ENCODE data around the gene CNN1. TPM values are rescaled to one million over a fixed set of nuclear protein-coding genes. Genes with fewer than 3 reads are reported as not detected.

The CNN1 gene
- total and polyA plus RNA-seq, 2 of the 13 experiments (the other 11 are each of a cell fraction or from before 2014, with no cell fraction given), result 0.70 to 1.1 TPM

- 0 out of 2 replicates have a peak, but pooled peaks have one; percentile 18 for TF ChIP-seq HOXA9 (CRISPR knock-in tag; IDR thresholded peaks at IDR 0.05; ENCODE audit: borderline replicate concordance)
- TF ChIP-seq HIVEP1 (CRISPR knock-in tag; IDR thresholded peaks at IDR 0.05), result peak; percentile 83
- TF ChIP-seq SRSF1 (optimal IDR thresholded peaks at IDR 0.05; ENCODE audit: low read depth, low read length), result peak; percentile 78
- TF ChIP-seq HCFC1 (IDR thresholded peaks at IDR 0.05; ENCODE audit: low read depth, low read length), result 0 out of 2 replicates have a peak, but pooled peaks have one; percentile 13
- TF ChIP-seq, protein P1, sequence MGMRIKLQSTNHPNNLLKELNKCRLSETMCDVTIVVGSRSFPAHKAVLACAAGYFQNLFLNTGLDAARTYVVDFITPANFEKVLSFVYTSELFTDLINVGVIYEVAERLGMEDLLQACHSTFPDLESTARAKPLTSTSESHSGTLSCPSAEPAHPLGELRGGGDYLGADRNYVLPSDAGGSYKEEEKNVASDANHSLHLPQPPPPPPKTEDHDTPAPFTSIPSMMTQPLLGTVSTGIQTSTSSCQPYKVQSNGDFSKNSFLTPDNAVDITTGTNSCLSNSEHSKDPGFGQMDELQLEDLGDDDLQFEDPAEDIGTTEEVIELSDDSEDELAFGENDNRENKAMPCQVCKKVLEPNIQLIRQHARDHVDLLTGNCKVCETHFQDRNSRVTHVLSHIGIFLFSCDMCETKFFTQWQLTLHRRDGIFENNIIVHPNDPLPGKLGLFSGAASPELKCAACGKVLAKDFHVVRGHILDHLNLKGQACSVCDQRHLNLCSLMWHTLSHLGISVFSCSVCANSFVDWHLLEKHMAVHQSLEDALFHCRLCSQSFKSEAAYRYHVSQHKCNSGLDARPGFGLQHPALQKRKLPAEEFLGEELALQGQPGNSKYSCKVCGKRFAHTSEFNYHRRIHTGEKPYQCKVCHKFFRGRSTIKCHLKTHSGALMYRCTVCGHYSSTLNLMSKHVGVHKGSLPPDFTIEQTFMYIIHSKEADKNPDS (CRISPR knock-in tag; IDR thresholded peaks at IDR 0.05), result no peak
- TF ChIP-seq, protein P2, sequence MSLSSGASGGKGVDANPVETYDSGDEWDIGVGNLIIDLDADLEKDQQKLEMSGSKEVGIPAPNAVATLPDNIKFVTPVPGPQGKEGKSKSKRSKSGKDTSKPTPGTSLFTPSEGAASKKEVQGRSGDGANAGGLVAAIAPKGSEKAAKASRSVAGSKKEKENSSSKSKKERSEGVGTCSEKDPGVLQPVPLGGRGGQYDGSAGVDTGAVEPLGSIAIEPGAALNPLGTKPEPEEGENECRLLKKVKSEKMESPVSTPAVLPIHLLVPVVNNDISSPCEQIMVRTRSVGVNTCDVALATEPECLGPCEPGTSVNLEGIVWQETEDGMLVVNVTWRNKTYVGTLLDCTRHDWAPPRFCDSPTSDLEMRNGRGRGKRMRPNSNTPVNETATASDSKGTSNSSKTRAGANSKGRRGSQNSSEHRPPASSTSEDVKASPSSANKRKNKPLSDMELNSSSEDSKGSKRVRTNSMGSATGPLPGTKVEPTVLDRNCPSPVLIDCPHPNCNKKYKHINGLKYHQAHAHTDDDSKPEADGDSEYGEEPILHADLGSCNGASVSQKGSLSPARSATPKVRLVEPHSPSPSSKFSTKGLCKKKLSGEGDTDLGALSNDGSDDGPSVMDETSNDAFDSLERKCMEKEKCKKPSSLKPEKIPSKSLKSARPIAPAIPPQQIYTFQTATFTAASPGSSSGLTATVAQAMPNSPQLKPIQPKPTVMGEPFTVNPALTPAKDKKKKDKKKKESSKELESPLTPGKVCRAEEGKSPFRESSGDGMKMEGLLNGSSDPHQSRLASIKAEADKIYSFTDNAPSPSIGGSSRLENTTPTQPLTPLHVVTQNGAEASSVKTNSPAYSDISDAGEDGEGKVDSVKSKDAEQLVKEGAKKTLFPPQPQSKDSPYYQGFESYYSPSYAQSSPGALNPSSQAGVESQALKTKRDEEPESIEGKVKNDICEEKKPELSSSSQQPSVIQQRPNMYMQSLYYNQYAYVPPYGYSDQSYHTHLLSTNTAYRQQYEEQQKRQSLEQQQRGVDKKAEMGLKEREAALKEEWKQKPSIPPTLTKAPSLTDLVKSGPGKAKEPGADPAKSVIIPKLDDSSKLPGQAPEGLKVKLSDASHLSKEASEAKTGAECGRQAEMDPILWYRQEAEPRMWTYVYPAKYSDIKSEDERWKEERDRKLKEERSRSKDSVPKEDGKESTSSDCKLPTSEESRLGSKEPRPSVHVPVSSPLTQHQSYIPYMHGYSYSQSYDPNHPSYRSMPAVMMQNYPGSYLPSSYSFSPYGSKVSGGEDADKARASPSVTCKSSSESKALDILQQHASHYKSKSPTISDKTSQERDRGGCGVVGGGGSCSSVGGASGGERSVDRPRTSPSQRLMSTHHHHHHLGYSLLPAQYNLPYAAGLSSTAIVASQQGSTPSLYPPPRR (CRISPR knock-in tag; IDR thresholded peaks at IDR 0.05; ENCODE audit: borderline replicate concordance), result 0 out of 2 replicates have a peak, but pooled peaks have one; percentile 30
- TF ChIP-seq ZNF264 (CRISPR knock-in tag; IDR thresholded peaks at IDR 0.05), result peak; percentile 57; the same call in 1 of the 2 replicates
- peak; percentile 46 for TF ChIP-seq ZNF18 (CRISPR knock-in tag; IDR thresholded peaks at IDR 0.05; ENCODE audit: insufficient replicate concordance)
- no peak for TF ChIP-seq SRSF4 (IDR thresholded peaks at IDR 0.05; ENCODE audit: low read depth, low read length, poor library complexity, severe bottlenecking)
- peak in 1 of 2 experiments; percentile 77; a peak in 1 of 4 replicates for TF ChIP-seq KLF16 (CRISPR knock-in tag; IDR thresholded peaks at IDR 0.05)
- TF ChIP-seq SATB2 (CRISPR knock-in tag; IDR thresholded peaks at IDR 0.05), result no peak
- TF ChIP-seq ZFP41 (CRISPR knock-in tag; IDR thresholded peaks at IDR 0.05; ENCODE audit: borderline replicate concordance), result peak; percentile 52; the same call in 1 of the 2 replicates
- peak; percentile 36; the same call in 1 of the 2 replicates for TF ChIP-seq SMAD1 (CRISPR knock-in tag; IDR thresholded peaks at IDR 0.05; ENCODE audit: borderline replicate concordance, low read depth)
- no peak for TF ChIP-seq NONO (IDR thresholded peaks at IDR 0.05)
- TF ChIP-seq NONO (CRISPR knock-in tag; conservative IDR thresholded peaks at IDR 0.05), result peak; percentile 88
- peak; percentile 72; the same call in 1 of the 2 replicates for TF ChIP-seq DNMT1 (CRISPR knock-in tag; IDR thresholded peaks at IDR 0.05)
- no peak for TF ChIP-seq NR2F6 (IDR thresholded peaks at IDR 0.05)
- peak; percentile 64; the same call in 1 of the 2 replicates for TF ChIP-seq NR2F6 (CRISPR knock-in tag; IDR thresholded peaks at IDR 0.05)
- TF ChIP-seq RXRA (CRISPR knock-in tag; IDR thresholded peaks at IDR 0.05), result peak; percentile 83
- TF ChIP-seq ZNF782 (CRISPR knock-in tag; IDR thresholded peaks at IDR 0.05; ENCODE audit: borderline replicate concordance), result peak; percentile 92
- TF ChIP-seq HOXD1 (CRISPR knock-in tag; IDR thresholded peaks at IDR 0.05), result 0 out of 2 replicates have a peak, but pooled peaks have one; percentile 2
Observed at GRCh38 chr19:11597202-11598102, 58.8 kb downstream of the CNN1 start, which contains the start of gene ZNF627 (continued).

Measured in HepG2 (cell line).